Measurements from ENCODE around the gene ADARB2.

ADARB2 gene

DNA sequence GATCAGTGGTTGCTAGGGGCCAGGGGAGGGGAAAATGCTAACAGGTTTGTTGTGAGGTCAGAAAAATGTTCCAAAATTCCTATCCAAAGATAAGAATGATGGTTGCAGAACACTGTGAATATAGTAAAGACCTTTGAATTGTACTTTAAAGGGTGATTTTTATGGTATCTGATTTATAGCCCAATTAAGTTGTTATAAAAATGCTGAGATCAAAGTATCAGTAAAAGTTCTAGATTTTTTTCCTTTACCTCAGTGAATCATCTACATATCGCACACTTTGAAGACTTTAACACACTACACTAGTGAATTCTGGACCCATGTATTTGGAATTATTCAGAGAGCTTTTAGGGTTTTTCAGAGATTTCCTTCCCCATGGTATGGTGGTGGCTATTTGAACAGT lies 405.8 kb downstream of the ADARB2 start:
- H2AK5ac ChIP-seq (ENCODE audit: low read depth, low read length): no peak overlapping the region
- no peaks in the 10 kb centered on the region for H3K79me1 ChIP-seq (ENCODE audit: low read depth, low read length)
- H2BK15ac ChIP-seq (ENCODE audit: low read length): no peak overlapping the region
- H3K4me2 ChIP-seq (ENCODE audit: insufficient read depth, low read length, poor library complexity, severe bottlenecking): no peak overlapping the region
- WGBS, 2 donors (ENCODE audit: extremely low coverage in 2 of 2, insufficient read length in 2 of 2, insufficient replicate concordance in 1 of 2): no CpG with 5 or more reads among the region's 1 CpG
- H3K14ac ChIP-seq (ENCODE audit: low read length): no peak overlapping the region
- H4K8ac ChIP-seq (ENCODE audit: low read depth, low read length): no peak overlapping the region
- no peaks in the 10 kb centered on the region for H3K27me3 ChIP-seq (ENCODE audit: control insufficient read depth in 3 of 3, insufficient read depth in 3 of 3, low read depth in 1 of 3, low read length in 3 of 3)
- no peak overlapping the region for H3K18ac ChIP-seq (ENCODE audit: low read length)
- H2BK5ac ChIP-seq (ENCODE audit: low read length): no peak overlapping the region
- H3K9me3 ChIP-seq (replicated peaks in 1 of 2; ENCODE audit: control insufficient read depth in 2 of 2, insufficient read depth in 1 of 2, low read depth in 1 of 2, low read length in 2 of 2): no peaks in the 10 kb centered on the region
- H3K9ac ChIP-seq (ENCODE audit: low read depth, low read length, poor library complexity): no peak overlapping the region
- H2BK12ac ChIP-seq (ENCODE audit: low read length): no peak overlapping the region
- H3K23ac ChIP-seq (ENCODE audit: low read depth, low read length, poor library complexity): no peak overlapping the region
- H2BK120ac ChIP-seq (ENCODE audit: low read depth, low read length): no peak overlapping the region
- no peak overlapping the region for H2AFZ ChIP-seq (ENCODE audit: low read length)
- no peak overlapping the region for H4K91ac ChIP-seq (ENCODE audit: low read depth, low read length, poor library complexity)
- no peak overlapping the region for H3K4ac ChIP-seq (ENCODE audit: low read length)
- DNase-seq (ENCODE audit: low spot score): no peak
- no peaks in the 10 kb centered on the region for H3K36me3 ChIP-seq (replicated peaks in 1 of 2; ENCODE audit: control insufficient read depth in 2 of 2, insufficient read depth in 2 of 2, low read length in 2 of 2)
- H3K4me1 ChIP-seq (ENCODE audit: control insufficient read depth in 2 of 2, insufficient read depth in 1 of 2, low read depth in 1 of 2, low read length in 2 of 2): peaks cover 0 to 2% of the 10 kb centered on the region in 2 donors
- no peak overlapping the region for H3K4me3 ChIP-seq (ENCODE audit: low read length in 2 of 2)
- H3K27ac ChIP-seq (replicated peaks; ENCODE audit: low read length): no peak overlapping the region

DNA sequence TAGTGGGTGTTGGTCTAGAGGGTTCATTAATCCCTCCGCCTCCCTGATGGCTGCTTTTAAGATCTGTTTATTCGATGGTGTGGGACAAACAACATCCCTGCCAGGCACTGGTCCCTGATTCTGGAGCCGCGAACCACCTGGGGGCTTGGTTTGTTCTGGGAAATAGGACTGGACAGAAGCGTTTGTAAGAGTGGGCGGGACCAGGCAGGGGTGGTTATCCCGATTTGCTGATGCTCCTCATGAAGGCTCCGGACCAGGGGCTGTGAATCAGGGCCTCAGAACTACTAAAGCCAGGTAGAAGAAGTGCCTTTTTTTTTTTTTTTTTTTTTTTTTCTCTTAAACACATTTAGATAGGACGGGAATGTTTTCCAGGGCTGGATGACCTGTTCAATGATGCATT lies 407.7 kb downstream of the ADARB2 start:
- Histone ChIP-seq H2AFZ (ENCODE audit: low read length) (no peak overlapping the region), H3K4me1 (ENCODE audit: control insufficient read depth in 2 of 2, insufficient read depth in 1 of 2, low read depth in 1 of 2, low read length in 2 of 2) (no peaks in the 10 kb centered on the region), H4K8ac (ENCODE audit: low read depth, low read length) (no peak overlapping the region), H3K27me3 (ENCODE audit: control insufficient read depth in 3 of 3, insufficient read depth in 3 of 3, low read depth in 1 of 3, low read length in 3 of 3) (no peaks in the 10 kb centered on the region), H3K79me1 (ENCODE audit: low read depth, low read length) (no peaks in the 10 kb centered on the region), H3K36me3 (replicated peaks in 1 of 2; ENCODE audit: control insufficient read depth in 2 of 2, insufficient read depth in 2 of 2, low read length in 2 of 2) (no peaks in the 10 kb centered on the region), H2BK12ac (ENCODE audit: low read length) (no peak overlapping the region), H3K9ac (ENCODE audit: low read depth, low read length, poor library complexity) (no peak overlapping the region), H3K4me2 (ENCODE audit: insufficient read depth, low read length, poor library complexity, severe bottlenecking) (no peak overlapping the region), H2BK5ac (ENCODE audit: low read length) (no peak overlapping the region), H3K4me3 (ENCODE audit: low read length in 2 of 2) (no peak overlapping the region), H2AK5ac (ENCODE audit: low read depth, low read length) (no peak overlapping the region), H3K18ac (ENCODE audit: low read length) (no peak overlapping the region), H2BK15ac (ENCODE audit: low read length) (no peak overlapping the region), H3K27ac (replicated peaks; ENCODE audit: low read length) (no peak overlapping the region), H2BK120ac (ENCODE audit: low read depth, low read length) (no peak overlapping the region), H3K4ac (ENCODE audit: low read length) (no peak overlapping the region), H3K23ac (ENCODE audit: low read depth, low read length, poor library complexity) (no peak overlapping the region), H3K14ac (ENCODE audit: low read length) (no peak overlapping the region), H3K9me3 (replicated peaks in 1 of 2; ENCODE audit: control insufficient read depth in 2 of 2, insufficient read depth in 1 of 2, low read depth in 1 of 2, low read length in 2 of 2) (no peaks in the 10 kb centered on the region), H4K91ac (ENCODE audit: low read depth, low read length, poor library complexity) (no peak overlapping the region)
- no peak for DNase-seq (ENCODE audit: low spot score)
- WGBS, 2 donors (ENCODE audit: extremely low coverage in 2 of 2, insufficient read length in 2 of 2, insufficient replicate concordance in 1 of 2): no CpG with 5 or more reads among the region's 9 CpGs

DNA sequence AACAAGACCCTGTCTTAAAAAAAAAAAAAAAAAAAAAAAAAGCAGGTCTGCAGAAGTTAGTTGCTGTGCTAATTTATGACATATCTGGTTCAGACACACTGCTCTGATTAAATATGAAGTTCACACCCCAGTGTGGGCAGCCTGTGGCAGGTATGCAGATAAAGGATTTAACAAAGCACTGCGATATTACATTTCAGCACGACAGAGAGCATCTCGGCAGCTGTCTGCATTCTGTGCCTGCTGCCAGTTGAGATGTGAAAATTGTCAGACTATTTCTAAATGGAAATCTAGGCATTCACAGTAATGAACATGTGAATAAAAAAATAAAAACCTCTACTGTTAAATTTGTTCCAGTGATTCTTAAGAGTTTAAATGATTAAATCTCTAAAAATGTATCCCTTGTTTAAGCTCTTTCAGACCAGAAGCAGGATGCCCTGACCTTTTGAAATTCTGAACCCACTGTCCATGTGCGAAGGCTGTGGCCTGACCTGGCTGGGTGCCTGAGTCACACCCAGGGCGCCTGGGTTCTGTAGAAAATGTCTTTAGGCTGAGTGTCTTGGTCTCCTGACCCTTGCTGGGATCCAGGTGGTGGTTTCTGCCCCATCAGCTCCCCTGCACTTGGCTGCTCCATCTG lies 408.2 kb downstream of the ADARB2 start:
- Histone ChIP-seq H2BK120ac (ENCODE audit: low read depth, low read length) (no peak overlapping the region), H3K14ac (ENCODE audit: low read length) (no peak overlapping the region), H2BK12ac (ENCODE audit: low read length) (no peak overlapping the region), H3K23ac (ENCODE audit: low read depth, low read length, poor library complexity) (no peak overlapping the region), H2BK15ac (ENCODE audit: low read length) (no peak overlapping the region), H2BK5ac (ENCODE audit: low read length) (no peak overlapping the region), H3K9ac (ENCODE audit: low read depth, low read length, poor library complexity) (no peak overlapping the region), H3K4ac (ENCODE audit: low read length) (no peak overlapping the region), H2AK5ac (ENCODE audit: low read depth, low read length) (no peak overlapping the region), H3K9me3 (replicated peaks in 1 of 2; ENCODE audit: control insufficient read depth in 2 of 2, insufficient read depth in 1 of 2, low read depth in 1 of 2, low read length in 2 of 2) (no peaks in the 10 kb centered on the region), H3K4me2 (ENCODE audit: insufficient read depth, low read length, poor library complexity, severe bottlenecking) (no peak overlapping the region), H3K18ac (ENCODE audit: low read length) (no peak overlapping the region), H2AFZ (ENCODE audit: low read length) (no peak overlapping the region), H3K27me3 (ENCODE audit: control insufficient read depth in 3 of 3, insufficient read depth in 3 of 3, low read depth in 1 of 3, low read length in 3 of 3) (no peaks in the 10 kb centered on the region), H3K79me1 (ENCODE audit: low read depth, low read length) (no peaks in the 10 kb centered on the region), H4K91ac (ENCODE audit: low read depth, low read length, poor library complexity) (no peak overlapping the region), H4K8ac (ENCODE audit: low read depth, low read length) (no peak overlapping the region), H3K27ac (replicated peaks; ENCODE audit: low read length) (no peak overlapping the region), H3K4me1 (ENCODE audit: control insufficient read depth in 2 of 2, insufficient read depth in 1 of 2, low read depth in 1 of 2, low read length in 2 of 2) (no peaks in the 10 kb centered on the region), H3K4me3 (ENCODE audit: low read length in 2 of 2) (no peak overlapping the region), H3K36me3 (replicated peaks in 1 of 2; ENCODE audit: control insufficient read depth in 2 of 2, insufficient read depth in 2 of 2, low read length in 2 of 2) (no peaks in the 10 kb centered on the region)
- DNase-seq (ENCODE audit: low spot score): no peak
- WGBS, 2 donors (ENCODE audit: extremely low coverage in 2 of 2, insufficient read length in 2 of 2, insufficient replicate concordance in 1 of 2): no CpG with 5 or more reads among the region's 5 CpGs

DNA sequence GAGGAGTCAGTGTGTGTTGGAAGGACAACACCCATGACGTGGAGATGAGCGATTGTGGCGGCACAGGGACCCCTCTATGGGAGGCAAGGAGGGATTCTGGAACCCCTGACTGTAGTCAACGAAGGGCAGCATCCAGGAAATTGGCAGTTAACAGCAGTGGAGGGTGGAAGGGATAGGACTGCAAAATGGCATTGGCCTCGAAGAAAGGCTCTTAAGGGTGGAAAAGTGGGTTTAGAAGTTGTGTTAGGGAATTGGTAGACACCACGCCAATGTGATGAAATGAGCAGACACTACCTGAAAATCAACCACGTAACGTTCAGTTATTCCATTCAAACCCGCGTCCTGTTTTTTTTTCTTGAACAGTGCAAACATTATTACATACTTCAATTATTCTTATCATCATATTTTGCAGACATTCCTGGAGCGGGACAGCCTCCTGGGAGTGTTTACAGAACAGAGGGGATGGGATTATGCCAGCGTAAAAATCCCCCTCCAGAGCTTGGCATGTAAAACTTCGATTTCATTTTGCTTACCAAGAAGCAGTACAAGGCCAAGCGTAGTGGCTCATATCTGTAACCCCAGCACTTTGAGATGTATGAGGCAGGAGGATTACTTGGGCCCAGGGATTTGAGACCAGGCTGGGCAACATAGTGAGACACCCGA lies 409.0 kb downstream of the ADARB2 start:
- H3K4ac ChIP-seq (ENCODE audit: low read length): no peak overlapping the region

More for the DNA sequence above, 409.0 kb downstream of the ADARB2 start:
- Histone ChIP-seq H3K14ac (ENCODE audit: low read length) (no peak overlapping the region), H3K4me2 (ENCODE audit: insufficient read depth, low read length, poor library complexity, severe bottlenecking) (no peak overlapping the region), H3K23ac (ENCODE audit: low read depth, low read length, poor library complexity) (peak overlapping the region; percentile 22), H3K27ac (replicated peaks; ENCODE audit: low read length) (no peak overlapping the region), H2BK120ac (ENCODE audit: low read depth, low read length) (no peak overlapping the region), H2AFZ (ENCODE audit: low read length) (no peak overlapping the region), H3K9ac (ENCODE audit: low read depth, low read length, poor library complexity) (no peak overlapping the region), H2BK15ac (ENCODE audit: low read length) (peak overlapping the region; percentile 30), H3K9me3 (replicated peaks in 1 of 2; ENCODE audit: control insufficient read depth in 2 of 2, insufficient read depth in 1 of 2, low read depth in 1 of 2, low read length in 2 of 2) (no peaks in the 10 kb centered on the region), H3K4me3 (ENCODE audit: low read length in 2 of 2) (no peak overlapping the region), H4K91ac (ENCODE audit: low read depth, low read length, poor library complexity) (no peak overlapping the region), H3K27me3 (ENCODE audit: control insufficient read depth in 3 of 3, insufficient read depth in 3 of 3, low read depth in 1 of 3, low read length in 3 of 3) (no peaks in the 10 kb centered on the region), H3K36me3 (replicated peaks in 1 of 2; ENCODE audit: control insufficient read depth in 2 of 2, insufficient read depth in 2 of 2, low read length in 2 of 2) (no peaks in the 10 kb centered on the region), H3K79me1 (ENCODE audit: low read depth, low read length) (no peaks in the 10 kb centered on the region), H2AK5ac (ENCODE audit: low read depth, low read length) (peak overlapping the region; percentile 30), H3K18ac (ENCODE audit: low read length) (no peak overlapping the region), H2BK5ac (ENCODE audit: low read length) (no peak overlapping the region), H4K8ac (ENCODE audit: low read depth, low read length) (no peak overlapping the region), H3K4me1 (ENCODE audit: control insufficient read depth in 2 of 2, insufficient read depth in 1 of 2, low read depth in 1 of 2, low read length in 2 of 2) (no peaks in the 10 kb centered on the region), H2BK12ac (ENCODE audit: low read length) (peak overlapping the region; percentile 86)
- WGBS, 2 donors (ENCODE audit: extremely low coverage in 2 of 2, insufficient read length in 2 of 2, insufficient replicate concordance in 1 of 2): 100% methylated on average over 2 of the region's 15 CpGs; no CpG with 5 or more reads in 1 of the 2 donors
- no peak for DNase-seq (ENCODE audit: low spot score)
